HG03103 (cell line): ENCODE measurements around the gene PHLDB2.

ENCODE experiments used
- ATAC-seq: cut with Tn5 transposase; IDR thresholded peaks from one replicate; pipeline ENCODE4 v1.9.1; 2021; ENCODE audit warnings: low read depth; ENCODE audit not compliant: unreplicated experiment

The PHLDB2 gene

DNA sequence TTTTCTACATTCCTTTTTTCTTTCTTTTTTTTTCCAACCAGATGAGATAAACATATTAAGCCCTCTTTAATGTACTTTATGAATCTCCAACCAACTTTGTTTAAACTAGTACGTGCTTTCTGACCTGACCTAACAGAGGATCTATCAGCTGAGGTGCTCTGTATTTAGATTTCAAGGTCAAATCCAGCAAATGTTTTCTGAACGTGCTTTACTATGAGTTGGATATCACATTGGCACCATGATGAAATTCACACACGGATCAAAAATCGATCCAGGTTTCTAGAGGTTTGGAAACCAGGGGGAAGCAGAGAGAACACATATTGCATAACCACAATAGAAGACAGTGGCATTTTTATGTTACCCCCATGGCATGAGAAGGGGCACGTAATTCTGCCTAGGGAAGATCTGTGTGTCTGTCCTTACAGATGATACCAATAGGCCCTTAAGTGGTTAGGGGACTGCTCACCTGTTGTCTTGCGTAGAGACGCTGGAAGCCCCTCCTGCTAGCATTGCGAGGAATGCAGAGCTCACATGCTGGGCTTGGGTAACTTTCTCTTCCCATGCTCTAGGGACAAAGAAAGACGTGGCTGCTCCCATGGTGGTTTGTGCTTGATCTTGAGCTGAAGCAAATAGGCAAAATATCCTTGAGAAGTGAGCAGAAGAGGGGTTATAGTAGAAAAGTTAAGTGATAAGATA is 60.5 kb downstream of the PHLDB2 start:
- no peak for ATAC-seq

DNA sequence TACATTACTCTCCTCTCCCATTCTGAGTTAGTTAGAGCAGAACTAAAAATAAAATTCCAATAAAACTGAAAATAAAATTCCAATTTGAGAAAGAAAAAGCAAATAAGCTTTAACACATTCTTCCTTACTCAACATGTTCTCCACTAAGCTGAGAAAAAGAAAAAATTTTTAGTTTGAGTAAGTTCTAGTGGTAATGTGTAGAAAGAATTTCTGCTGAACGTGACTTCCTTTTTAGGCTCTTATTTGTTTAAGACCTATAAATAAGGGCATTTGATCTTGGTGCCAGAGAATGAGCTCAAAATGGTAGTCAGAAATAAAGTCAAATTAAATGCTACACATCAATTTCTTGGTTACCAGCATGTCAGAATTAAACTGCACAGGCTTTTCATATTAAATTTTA is 62.1 kb downstream of the PHLDB2 start:
- no peak for ATAC-seq

DNA sequence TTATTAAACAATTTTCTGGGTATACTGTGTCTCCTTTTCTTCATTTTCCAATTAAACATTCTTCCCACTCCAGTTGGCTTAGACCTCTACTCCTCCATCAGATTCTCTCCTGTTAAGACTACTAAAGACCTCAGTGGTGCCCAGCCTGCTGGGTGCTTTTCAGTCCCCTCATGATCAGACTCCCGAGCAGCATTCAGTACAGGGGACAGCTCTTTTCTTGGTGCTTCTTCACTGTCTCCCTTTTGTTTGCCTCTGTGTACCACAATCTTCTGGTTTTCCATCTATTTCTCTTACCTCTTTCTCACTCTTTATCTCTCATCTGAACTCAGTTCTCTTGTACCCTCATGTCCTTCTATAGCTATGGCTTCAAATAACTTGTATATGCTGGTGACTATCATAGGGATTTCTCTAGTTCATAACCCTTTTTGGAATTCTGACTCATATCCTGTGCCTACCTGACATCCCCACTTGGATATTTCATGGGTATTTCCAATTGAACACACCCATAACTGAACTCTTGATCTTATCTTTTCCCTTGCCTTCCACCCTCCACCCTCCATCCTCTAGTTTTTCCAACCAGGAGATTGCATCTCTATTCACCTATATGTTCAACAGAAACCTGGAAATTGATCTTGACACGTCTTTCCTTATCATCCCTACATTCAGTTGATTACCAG is 64.2 kb downstream of the PHLDB2 start:
- no peak for ATAC-seq

DNA sequence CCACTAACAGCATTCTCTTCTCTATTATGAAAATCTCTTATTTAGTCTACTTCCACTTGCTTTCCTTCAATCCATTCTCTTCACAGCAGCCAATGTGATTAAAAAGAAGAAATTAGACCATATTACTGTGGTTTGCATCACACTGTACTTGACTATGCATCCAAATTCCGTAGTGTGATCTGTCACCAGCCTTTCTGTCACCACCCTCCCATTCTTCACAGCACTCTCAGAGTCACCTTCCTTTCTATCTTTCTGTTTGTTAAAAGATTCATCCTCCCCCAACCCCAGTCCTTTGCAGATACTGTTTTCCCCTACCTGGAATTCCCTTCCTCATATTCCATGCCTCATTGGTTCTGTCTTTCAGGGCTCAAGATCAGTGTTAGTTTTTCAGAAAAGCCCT is 64.7 kb downstream of the PHLDB2 start:
- no peak for ATAC-seq

DNA sequence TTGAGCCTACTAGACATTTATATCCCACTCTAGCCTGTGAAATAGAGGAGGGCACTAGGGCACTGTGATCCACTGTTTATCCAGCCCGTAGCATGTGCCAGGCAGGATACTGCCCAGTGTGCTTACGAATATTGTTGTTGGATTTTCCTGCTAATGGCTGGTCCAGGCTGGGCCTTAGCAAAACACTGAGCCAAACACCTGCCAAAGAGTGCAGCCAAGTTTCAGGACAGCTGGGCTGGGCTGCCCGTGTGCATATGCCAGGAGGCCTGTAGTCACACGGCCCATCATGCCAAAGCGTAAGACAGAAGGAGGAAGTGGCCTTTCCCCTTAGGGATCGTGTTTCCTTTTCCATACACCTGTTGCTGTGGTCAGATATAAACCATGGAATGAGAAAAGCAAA is 65.2 kb downstream of the PHLDB2 start:
- no peak for ATAC-seq

DNA sequence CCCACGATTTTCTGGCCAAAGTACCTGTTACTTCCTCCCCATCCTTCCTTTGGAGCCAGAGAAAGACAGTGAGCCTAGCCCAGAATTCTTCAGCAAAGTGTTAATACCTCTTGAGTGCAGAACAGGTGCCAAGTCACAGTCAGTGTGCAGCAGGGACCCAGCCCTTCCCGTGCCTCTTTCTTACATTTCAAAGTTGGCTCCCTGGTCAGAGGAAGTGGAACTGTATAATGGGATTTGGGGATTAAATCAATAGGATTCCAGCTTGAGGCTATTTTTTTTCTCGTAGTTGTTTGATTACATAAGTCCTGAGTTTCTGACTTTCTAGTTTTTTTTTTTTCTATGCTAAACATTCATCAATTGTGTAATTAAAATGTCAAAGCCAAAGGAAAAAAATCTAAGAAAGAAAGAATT is 67.2 kb downstream of the PHLDB2 start:
- ATAC-seq: no peak

DNA sequence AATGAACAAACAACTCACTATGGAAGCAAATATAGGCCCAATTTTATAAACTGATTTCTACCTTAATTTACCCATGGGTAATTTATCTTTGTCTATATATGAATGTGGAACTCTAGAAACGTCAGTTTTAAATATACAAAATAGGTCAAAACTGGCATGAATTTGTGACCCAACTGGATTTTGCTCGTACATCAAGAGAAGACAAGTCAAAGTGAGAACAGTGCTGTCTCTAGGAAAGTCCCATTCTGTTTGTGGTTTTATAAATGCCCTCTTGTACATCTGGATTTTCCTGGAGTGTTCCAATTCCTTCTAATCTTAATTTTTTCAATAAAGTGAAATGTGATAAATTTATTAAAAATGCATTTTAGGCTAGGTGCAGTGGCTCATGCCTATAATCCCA is 69.5 kb downstream of the PHLDB2 start:
- no peak for ATAC-seq

DNA sequence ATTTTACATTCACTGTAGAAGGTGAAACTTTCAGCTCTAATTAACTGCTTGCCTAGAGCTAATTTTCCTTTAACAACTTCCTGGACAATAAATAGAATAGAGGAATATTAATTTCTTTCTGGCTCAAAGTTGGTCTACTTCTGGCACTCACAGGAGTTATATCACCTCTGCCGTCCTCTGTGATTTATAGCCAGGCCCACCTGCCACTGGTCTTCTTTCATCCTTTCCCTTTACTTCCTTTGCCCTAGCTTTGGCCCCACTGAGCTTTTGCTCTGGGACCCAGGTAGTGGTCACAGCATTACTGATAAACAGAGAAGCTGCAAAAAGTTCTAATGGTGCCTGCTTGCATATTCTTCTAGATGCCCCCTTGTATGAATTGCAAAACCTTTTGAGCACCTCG is 70.4 kb downstream of the PHLDB2 start:
- no peak for ATAC-seq

DNA sequence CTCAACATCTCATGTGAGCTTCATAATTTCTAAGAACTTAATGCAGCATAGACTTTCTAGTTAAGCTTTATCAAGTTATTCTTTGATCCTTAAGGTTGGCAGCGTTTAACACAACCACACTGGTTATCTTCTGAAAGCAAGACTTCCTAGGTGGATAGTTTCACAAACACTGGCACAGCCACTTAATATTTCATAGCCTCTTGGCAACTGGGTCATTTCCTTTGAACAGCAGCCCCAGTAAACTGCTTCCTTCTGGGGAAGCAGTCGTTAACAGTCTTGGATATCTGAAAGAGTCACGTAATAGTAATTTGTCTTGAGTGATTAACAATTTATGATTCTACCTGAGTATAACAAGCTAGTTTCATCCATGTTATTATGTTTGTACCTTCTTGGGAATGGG is 73.9 kb downstream of the PHLDB2 start:
- ATAC-seq: no peak

DNA sequence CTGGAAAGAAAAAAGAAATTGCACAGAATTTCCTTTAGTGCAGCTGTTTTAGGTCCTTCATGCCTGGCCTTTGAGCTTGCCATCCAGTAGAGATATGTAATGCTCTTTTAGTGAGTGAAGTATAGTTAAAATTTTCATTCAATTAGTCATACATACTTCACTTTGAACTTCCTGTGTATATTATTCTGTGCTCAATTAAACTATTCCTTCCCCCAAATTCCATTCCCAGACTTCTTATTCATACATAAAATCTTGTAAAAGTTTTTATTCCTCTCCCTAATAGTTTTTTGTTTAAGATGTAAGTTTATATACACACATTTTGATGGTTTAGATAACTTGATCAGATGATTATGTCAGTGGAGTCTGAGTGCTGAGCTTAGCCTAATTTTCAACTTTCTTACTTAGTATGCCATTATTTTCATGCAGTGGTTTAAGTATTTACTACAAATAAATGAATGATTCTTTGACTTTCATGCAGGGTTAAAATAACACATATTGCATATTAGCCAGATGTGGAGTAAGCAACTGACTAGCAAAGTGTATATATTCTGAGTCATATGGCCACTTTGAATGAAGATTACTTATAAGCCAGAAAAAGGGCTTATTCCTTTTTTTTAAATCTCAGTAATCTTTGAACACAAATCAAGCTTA is 77.3 kb downstream of the PHLDB2 start:
- ATAC-seq: no peak

DNA sequence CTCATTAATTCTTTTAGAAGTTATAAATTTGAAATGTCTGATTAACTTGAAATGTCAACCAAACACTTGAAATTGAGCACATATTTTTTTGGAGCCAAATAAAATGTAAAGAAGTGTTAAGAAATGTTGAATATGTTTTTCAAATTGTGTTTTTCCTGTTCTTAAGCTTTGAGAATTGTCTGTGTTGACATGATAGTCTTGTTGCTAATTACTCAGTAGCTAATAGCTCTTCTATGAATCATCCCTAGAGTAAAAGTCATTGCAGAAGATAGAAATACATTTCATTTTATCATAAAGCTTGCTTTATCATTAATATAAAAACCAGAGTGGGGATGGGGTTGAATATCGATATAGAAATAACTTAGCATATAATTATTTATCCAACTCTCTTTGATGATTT is 77.9 kb downstream of the PHLDB2 start:
- no peak for ATAC-seq

DNA sequence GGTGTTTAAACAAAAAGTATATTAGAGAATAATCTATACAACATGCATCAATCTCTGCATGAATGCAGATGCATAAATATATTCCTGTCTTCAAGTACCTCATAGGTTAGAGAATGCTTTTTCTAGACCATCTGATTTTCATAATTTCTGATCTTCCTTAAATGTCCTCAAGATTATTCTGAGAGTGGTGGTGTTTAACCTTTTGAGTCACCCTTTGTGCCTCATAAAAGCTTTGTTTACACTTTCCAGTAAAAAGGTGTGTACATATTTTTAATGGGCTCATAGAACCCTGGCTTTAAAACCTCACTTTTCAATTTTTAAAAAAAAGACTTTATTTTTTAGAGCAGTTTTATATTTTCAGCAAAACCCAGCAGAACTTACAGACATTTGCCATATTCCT is 78.8 kb downstream of the PHLDB2 start:
- ATAC-seq: no peak

DNA sequence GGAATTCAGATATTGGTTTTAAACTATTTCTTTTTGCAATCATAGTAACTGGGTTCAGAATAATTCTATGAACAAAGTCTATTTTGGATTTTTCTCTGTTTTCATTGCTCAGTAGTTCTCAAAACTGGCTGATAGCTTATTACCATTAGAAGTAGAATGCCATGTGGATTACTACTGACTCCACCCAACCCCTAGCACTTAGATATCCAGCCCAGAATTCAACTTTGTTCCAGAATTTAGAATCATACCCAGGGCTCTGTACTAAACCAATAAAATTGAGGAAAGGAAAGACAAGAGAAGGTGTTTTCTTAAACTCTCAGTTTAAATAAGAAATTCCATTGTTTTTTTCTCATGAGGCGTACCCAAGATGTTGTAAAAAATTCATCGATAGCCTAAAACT is 80.8 kb downstream of the PHLDB2 start:
- no peak for ATAC-seq

DNA sequence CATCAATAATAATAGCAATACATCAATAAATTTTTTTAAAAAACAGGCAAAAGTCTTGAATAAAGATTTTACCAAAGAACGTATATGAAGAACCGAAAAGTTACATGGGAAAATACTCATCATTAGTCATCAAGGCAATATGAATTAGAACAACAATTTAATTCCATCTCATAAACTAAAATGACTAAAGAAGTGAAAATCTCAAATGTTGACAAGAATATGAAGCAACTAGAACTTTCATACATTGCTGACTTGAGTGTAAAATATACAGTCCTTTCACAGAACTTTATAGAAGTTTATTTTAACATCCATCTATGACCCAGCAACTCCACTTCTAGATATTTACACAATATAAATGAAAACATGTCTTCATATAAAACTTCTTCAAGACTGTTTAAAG is 84.5 kb downstream of the PHLDB2 start:
- no peak for ATAC-seq

DNA sequence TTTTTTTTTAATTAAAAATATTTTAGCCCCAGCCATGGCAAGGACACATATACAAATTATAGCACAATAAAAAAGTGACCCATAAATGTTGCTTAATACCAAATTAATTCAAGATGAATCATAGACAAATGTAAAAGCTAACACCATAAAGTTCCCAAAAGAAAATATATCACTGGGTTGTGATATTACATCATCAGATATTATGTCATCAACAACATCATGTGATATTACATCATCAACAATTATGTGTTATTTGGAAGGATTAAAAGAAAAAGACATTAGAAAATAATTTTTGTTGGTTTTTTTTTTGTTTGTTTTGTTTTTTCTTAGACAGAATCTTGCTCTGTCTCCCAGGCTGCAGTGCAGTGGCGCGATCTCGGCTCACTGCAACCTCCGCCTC is 85.3 kb downstream of the PHLDB2 start:
- ATAC-seq: no peak

DNA sequence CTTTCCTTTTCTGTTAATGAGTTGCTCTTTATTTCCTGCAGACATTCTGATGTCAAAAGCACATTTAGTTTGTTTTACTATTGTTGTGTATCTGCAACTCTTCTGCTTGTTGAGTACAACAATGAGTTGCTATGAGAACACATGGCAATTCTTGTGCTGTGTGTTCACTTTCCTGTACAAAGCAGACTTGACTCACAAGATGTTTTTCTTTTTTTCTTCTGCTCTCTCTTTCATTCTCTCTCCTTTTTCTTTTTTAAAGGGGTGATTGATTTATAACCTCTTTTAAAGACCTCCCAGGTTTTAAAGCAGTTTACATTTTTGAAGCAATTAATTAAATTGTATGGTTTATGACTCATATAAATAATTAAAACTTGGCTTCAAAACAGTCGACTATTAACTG is 88.2 kb downstream of the PHLDB2 start:
- no peak for ATAC-seq

DNA sequence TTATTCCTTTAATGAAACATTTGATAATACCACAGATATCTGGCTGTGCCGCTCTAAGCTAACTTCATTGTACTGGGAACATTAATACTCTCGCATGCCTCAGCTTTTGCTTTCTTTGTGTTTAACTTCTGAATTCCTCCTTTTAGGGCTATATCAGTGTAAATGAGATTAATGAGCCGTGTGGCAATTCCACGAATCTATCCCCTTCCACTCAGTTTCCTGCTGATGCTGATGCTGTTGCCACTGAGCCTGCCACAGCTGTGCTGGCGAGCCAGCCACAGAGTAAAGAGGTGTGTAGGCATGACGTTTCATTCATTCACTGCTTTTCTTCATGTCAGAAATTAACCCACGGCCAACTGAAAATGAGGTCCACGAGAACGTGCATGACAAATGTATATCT is 89.7 kb downstream of the PHLDB2 start:
- ATAC-seq: no peak

DNA sequence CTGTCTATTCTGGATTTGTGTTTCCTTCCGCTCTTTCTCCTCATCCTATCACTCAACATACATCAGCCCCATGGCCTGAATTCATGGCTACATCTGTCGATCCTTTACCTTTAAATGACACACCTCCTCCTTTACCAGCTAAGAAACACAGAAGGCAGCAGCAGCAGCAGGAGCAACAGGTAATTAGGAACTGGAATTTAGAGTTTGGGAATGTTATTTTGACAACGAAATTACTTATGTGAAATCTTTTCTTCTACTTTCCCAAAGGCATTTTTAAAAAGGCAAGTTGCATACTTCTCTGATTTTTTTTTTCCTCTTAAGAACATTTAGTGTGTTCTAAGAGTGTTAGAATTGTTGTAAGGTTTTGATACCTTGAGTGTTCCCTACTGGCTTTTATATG is 90.6 kb downstream of the PHLDB2 start:
- ATAC-seq: no peak

DNA sequence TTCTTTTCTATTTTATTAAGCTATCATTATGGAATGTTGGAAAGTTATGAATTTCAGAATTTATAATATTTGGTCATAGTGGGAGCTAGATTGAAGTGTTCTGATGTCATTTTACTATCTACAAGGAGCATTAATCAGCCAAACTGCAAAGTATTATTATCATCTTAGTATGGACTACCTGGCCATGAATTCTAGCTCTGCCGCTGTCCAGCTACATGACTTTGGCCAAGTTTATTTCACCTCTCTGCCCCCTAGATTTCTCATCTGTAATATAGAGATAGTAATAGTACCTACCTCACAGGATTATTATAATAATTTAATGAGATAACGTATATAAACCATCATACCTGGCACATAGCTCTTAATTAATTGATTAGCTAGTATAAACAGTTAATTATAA is 92.0 kb downstream of the PHLDB2 start:
- no peak for ATAC-seq

DNA sequence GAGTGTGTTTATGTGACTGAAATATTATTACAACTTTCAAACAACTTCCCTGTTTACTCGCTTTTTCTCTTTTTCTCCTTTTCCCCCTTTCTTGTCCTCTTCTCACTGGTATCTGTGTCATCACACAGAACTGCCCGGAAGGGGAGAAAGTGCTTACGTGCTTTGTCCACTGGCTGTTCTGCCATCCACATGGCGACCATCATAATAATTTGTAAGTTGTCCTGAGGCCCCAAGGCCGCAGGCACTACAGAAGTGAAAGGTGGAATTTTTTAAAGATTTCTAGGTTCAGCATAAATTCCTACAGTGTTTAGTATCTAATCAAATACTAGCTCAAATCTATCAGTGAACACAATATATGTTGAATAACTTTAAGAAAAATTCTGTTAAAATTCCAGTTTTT is 93.0 kb downstream of the PHLDB2 start:
- ATAC-seq: no peak

DNA sequence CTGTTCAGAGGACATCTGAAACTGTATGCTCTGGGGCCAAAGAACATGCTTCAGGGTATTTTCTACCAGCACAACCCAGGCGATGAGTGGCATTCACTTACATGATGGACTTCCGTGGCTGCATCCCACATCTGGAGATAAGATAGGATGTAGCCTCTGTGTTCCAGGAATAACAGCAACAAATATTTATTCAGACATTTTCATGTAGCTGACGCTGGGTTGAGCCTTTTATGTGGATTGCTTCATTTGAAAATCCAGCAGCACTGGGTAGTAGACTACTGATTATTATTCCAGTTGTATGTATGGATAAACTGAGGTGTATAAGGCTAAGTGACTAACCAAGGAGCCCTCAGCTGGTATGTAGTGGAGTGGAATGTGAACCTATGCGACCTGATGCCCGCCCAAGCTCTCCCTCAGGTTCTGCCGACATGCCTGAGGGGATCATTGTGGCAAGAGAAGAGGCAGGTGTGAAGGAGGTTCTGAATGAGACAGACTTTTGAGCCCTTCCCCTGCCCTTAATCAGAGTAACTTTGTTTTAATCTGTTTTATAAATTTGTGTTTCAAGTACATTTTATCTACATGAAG is 93.9 kb downstream of the PHLDB2 start:
- ATAC-seq: no peak
